ENCODE results near the gene ANK2. TPM values are rescaled to one million over a fixed set of nuclear protein-coding genes. Genes with fewer than 3 reads are reported as not detected.

ANK2 gene
- total RNA-seq, 2 experiments from 2014 or later, result 0.36 TPM; not detected in 1

- DNase-seq (no peak), ATAC-seq (ENCODE audit: poor library complexity) (no peak)
- no peak overlapping the region for H3K4me3 ChIP-seq (ENCODE audit: low read length)
- H3K27me3 ChIP-seq (ENCODE audit: control insufficient read depth in 1 of 2, insufficient read depth in 2 of 2, low read length in 2 of 2), result no peaks in the 10 kb centered on the region
- H3K4me3 Mint-ChIP-seq, result no peak overlapping the region
- no peaks in the 10 kb centered on the region for H3K9me3 Mint-ChIP-seq
- intact Hi-C loops (cut with DNase I, micrococcal nuclease), result loop anchor here (1.0 to 10.0 kb wide), 13 partner anchors 151 to 1413 kb away; no protein-coding TSS in a partner anchor
- CTCF ChIA-PET, result interaction anchor here (0.8 to 1.3 kb wide), 7 partner anchors 12 to 1414 kb away, joined by 3 to 7 read pairs (median 4); no protein-coding TSS in a partner anchor
- POLR2A ChIA-PET, result no interaction called here
- no peaks in the 10 kb centered on the region for H3K27me3 Mint-ChIP-seq
- no peaks in the 10 kb centered on the region for H3K36me3 Mint-ChIP-seq (ENCODE audit: low read depth)
- H3K9me3 ChIP-seq (ENCODE audit: control insufficient read depth in 1 of 2, insufficient read depth in 1 of 2, low read length in 2 of 2), result no peaks in the 10 kb centered on the region
- H3K4me1 Mint-ChIP-seq (ENCODE audit: low read depth), result no peaks in the 10 kb centered on the region
- H3K27ac ChIP-seq (ENCODE audit: low read depth in 1 of 2, low read length in 2 of 2), result no peak overlapping the region
- H3K27ac Mint-ChIP-seq, result no peak overlapping the region
- no peak for TF ChIP-seq CTCF (IDR thresholded peaks at IDR 0.05)
- no peaks in the 10 kb centered on the region for H3K36me3 ChIP-seq (ENCODE audit: insufficient read depth, low read length)
- no peaks in the 10 kb centered on the region for H3K4me1 ChIP-seq (ENCODE audit: insufficient read depth, low read length)
Observed at GRCh38 chr4:113394108-113394729, 344.8 kb downstream of the ANK2 start.

GRCh38 chr4:113394730-113395530 lies 345.5 kb downstream of the ANK2 start:
- Histone ChIP-seq H3K36me3 (ENCODE audit: insufficient read depth, low read length) (no peaks in the 10 kb centered on the region), H3K4me1 (ENCODE audit: insufficient read depth, low read length) (no peaks in the 10 kb centered on the region), H3K4me3 (ENCODE audit: low read length) (no peak overlapping the region), H3K27me3 (ENCODE audit: control insufficient read depth in 1 of 2, insufficient read depth in 2 of 2, low read length in 2 of 2) (no peaks in the 10 kb centered on the region), H3K27ac (ENCODE audit: low read depth in 1 of 2, low read length in 2 of 2) (no peak overlapping the region), H3K9me3 (ENCODE audit: control insufficient read depth in 1 of 2, insufficient read depth in 1 of 2, low read length in 2 of 2) (no peaks in the 10 kb centered on the region)
- intact Hi-C loops (cut with DNase I, micrococcal nuclease), result loop anchor here (1.0 to 10.0 kb wide), 13 partner anchors 150 to 1412 kb away; no protein-coding TSS in a partner anchor
- POLR2A ChIA-PET, result no interaction called here
- Mint-ChIP-seq H3K27me3 (no peaks in the 10 kb centered on the region), H3K9me3 (no peaks in the 10 kb centered on the region), H3K4me1 (ENCODE audit: low read depth) (no peaks in the 10 kb centered on the region), H3K4me3 (no peak overlapping the region), H3K36me3 (ENCODE audit: low read depth) (no peaks in the 10 kb centered on the region), H3K27ac (no peak overlapping the region)
- CTCF ChIA-PET, result interaction anchor here (0.7 to 1.3 kb wide), 11 partner anchors 13 to 1413 kb away, joined by 3 to 7 read pairs (median 4); no protein-coding TSS in a partner anchor
- TF ChIP-seq CTCF (IDR thresholded peaks at IDR 0.05), result peak; percentile 86
- DNase-seq, result peak in 13 of 14 experiments; percentile 1 to 85 (median 27)
- peak; percentile 83 for ATAC-seq (ENCODE audit: poor library complexity)

GRCh38 chr4:113397114-113397701 lies 347.8 kb downstream of the ANK2 start:
- no peaks in the 10 kb centered on the region for H3K4me1 ChIP-seq (ENCODE audit: insufficient read depth, low read length)
- no peak overlapping the region for H3K27ac ChIP-seq (ENCODE audit: low read depth in 1 of 2, low read length in 2 of 2)
- H3K36me3 Mint-ChIP-seq (ENCODE audit: low read depth), result no peaks in the 10 kb centered on the region
- no peak overlapping the region for H3K4me3 ChIP-seq (ENCODE audit: low read length)
- no peaks in the 10 kb centered on the region for H3K27me3 ChIP-seq (ENCODE audit: control insufficient read depth in 1 of 2, insufficient read depth in 2 of 2, low read length in 2 of 2)
- no peaks in the 10 kb centered on the region for H3K4me1 Mint-ChIP-seq (ENCODE audit: low read depth)
- no peaks in the 10 kb centered on the region for H3K9me3 Mint-ChIP-seq
- H3K27me3 Mint-ChIP-seq, result no peaks in the 10 kb centered on the region
- no peak for TF ChIP-seq CTCF (IDR thresholded peaks at IDR 0.05)
- no peak for DNase-seq
- no peaks in the 10 kb centered on the region for H3K36me3 ChIP-seq (ENCODE audit: insufficient read depth, low read length)
- H3K27ac Mint-ChIP-seq, result no peak overlapping the region
- POLR2A ChIA-PET, result no interaction called here
- H3K9me3 ChIP-seq (ENCODE audit: control insufficient read depth in 1 of 2, insufficient read depth in 1 of 2, low read length in 2 of 2), result no peaks in the 10 kb centered on the region
- ATAC-seq (ENCODE audit: poor library complexity), result no peak
- intact Hi-C loops (cut with DNase I, micrococcal nuclease), result loop anchor here in 1 of 2 experiments (10.0 kb wide), 3 partner anchors 148 to 1408 kb away; no protein-coding TSS in a partner anchor
- no peak overlapping the region for H3K4me3 Mint-ChIP-seq
- CTCF ChIA-PET, result no interaction called here

All from CD4-positive, alpha-beta T cell (primary cell).